B cell (primary cell): ENCODE results near the gene MUC21.

Source experiments
- EZH2 ChIP-seq: IDR thresholded peaks from 2 replicates; pipeline ENCODE4 v1.6.1; 2012; ENCODE audit warnings: borderline replicate concordance, low read depth, mild to moderate bottlenecking, moderate library complexity, low read length; ENCODE audit not compliant: insufficient read depth, poor library complexity, severe bottlenecking
- TF ChIP-seq, protein P1 (sequence below): fragments of 200-600 bp; IDR thresholded peaks from one replicate; pipeline ENCODE4 v1.8.0; 2022; ENCODE audit warnings: antibody characterized with exemption, mild to moderate bottlenecking

DNA sequence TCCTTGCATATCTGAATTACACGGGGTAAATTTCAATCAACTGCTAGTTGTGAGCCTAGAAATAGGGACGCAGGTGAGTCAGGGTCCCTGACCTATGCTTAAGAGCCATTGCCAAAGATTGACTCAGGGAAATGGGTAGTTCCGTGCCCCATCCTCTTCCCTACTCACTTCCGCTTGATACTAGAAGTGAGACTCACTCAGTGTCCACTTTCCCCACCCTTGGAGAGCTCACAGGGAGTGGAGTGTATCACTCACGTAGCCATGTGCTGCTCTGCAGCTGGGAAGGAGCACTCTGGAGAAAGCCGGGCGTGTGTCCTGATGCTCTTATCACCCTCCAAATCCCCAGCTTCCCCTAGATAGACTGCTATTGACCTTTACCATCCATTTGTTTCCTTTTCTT is 26.2 kb downstream of the MUC21 start:
- TF ChIP-seq, protein P1, sequence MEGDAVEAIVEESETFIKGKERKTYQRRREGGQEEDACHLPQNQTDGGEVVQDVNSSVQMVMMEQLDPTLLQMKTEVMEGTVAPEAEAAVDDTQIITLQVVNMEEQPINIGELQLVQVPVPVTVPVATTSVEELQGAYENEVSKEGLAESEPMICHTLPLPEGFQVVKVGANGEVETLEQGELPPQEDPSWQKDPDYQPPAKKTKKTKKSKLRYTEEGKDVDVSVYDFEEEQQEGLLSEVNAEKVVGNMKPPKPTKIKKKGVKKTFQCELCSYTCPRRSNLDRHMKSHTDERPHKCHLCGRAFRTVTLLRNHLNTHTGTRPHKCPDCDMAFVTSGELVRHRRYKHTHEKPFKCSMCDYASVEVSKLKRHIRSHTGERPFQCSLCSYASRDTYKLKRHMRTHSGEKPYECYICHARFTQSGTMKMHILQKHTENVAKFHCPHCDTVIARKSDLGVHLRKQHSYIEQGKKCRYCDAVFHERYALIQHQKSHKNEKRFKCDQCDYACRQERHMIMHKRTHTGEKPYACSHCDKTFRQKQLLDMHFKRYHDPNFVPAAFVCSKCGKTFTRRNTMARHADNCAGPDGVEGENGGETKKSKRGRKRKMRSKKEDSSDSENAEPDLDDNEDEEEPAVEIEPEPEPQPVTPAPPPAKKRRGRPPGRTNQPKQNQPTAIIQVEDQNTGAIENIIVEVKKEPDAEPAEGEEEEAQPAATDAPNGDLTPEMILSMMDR: no peak
- TF ChIP-seq EZH2: no peak
